Measurements from ENCODE around the gene RAMP3.

RAMP3 gene

DNA sequence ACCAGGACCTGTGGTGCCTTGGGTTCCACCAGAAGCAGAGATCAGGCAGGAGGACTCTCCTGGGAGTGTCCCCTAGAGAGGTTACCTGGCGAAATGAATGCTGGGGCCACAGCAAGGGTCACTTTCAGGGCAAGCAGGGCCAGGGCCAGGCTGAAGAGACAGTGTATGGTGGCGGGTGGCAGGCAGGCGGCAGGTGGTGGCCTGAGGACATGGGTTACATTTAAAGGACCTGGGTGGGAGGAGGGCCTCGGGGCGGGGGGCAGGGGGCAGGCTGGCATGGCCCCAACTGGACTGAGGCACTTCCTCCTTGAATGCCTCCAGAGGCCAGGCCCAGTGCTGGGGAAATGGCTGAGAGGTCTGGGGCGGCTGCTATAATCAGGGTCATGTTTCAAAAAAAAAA is 31.4 kb upstream of the RAMP3 start:
- TF ChIP-seq, protein P1, sequence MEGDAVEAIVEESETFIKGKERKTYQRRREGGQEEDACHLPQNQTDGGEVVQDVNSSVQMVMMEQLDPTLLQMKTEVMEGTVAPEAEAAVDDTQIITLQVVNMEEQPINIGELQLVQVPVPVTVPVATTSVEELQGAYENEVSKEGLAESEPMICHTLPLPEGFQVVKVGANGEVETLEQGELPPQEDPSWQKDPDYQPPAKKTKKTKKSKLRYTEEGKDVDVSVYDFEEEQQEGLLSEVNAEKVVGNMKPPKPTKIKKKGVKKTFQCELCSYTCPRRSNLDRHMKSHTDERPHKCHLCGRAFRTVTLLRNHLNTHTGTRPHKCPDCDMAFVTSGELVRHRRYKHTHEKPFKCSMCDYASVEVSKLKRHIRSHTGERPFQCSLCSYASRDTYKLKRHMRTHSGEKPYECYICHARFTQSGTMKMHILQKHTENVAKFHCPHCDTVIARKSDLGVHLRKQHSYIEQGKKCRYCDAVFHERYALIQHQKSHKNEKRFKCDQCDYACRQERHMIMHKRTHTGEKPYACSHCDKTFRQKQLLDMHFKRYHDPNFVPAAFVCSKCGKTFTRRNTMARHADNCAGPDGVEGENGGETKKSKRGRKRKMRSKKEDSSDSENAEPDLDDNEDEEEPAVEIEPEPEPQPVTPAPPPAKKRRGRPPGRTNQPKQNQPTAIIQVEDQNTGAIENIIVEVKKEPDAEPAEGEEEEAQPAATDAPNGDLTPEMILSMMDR (conservative IDR thresholded peaks at IDR 0.05): no peak
- no peak overlapping the region for H3K27ac ChIP-seq

DNA sequence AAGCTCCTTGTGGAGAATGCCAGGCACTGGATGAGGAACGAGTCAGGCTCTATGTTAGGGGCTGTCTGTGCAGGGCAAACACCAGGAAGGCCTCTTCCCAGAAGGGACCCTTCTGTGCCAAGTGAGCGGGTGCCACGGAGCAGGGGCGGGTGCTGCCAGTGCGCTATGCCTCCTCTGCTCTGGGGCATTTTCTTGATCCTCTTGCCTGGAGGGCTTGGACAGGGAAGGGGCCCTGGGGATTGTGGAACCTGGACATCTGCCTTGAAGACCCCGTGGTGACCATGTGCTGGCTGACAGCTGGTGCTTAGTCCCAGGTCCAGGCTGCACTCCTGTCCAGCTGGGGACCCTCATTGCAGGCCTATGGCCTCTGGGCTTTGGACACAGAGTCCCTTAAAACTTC is 30.7 kb upstream of the RAMP3 start:
- no peak overlapping the region for H3K27ac ChIP-seq
- TF ChIP-seq, protein P1 (conservative IDR thresholded peaks at IDR 0.05): no peak

DNA sequence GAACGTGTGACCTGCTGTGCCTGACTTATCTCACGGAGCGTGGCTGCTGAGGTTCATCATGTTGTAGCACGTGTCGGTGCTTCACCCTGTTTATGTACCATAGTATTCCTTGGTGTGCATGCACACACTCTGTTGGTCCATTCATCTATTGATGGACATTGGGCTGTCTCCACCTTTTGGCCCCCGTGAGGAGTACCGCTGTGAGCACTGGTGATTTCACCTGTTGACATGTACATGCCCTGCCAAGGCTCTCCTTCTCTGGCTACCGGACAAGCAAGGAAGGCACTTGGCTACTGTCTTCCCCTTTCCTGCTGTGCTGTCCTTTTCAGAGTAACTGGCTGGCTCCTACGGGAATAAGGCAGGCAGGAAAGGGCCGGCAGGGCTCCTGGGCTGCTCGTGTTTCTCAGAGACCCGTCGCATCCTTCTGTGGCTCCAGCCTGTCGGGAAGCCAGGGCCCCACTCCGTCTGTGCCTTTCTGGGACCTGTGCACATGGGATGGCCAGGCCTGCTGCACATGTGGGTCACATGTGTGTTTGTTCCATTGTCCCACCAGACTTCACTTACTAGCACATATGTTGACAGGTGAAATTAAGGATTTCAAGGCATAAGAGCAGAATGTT is 28.3 kb upstream of the RAMP3 start:
- no peak overlapping the region for H3K27ac ChIP-seq
- TF ChIP-seq, protein P1 (conservative IDR thresholded peaks at IDR 0.05): no peak

DNA sequence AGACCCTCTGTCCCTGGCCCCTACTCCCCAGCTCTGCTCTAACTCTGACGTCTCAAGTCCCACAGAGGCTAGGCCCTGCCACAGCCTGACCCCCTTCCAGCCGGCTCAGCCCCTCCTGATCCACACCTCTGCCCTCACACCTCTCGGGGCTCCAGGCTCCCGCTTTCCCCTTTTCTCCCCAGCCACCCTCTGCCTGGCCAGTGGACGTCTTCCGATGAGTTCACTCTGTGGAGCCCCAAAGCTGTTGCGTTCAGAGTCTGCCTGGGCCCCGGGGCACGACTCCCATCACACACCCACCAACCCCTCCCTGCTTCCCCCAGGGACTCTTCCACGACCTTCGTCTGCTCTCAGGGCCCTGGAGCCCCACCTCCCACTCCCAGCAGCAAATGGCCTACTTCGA is 27.7 kb upstream of the RAMP3 start:
- no peak overlapping the region for H3K27ac ChIP-seq
- TF ChIP-seq, protein P1 (conservative IDR thresholded peaks at IDR 0.05): no peak

DNA sequence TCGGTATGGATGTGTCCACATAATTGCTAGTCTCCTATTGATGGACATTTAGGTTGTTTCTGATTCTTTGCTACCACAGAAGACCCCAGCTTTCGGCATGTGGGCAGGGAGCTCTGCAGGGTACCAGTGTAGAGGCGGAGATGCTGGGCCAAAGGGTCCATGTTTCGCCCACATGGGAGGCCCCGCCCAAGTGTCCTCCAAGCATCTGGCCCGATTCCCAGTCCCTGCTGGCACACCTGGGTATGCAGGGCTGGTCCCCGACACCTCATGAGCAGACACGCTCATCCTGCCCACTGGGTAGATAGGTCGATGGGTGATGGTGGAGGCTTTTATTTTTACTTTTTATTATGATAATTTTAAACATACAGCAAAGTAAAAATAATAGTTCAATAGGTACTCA is 26.7 kb upstream of the RAMP3 start:
- no peak overlapping the region for H3K27ac ChIP-seq
- TF ChIP-seq, protein P1 (conservative IDR thresholded peaks at IDR 0.05): no peak

DNA sequence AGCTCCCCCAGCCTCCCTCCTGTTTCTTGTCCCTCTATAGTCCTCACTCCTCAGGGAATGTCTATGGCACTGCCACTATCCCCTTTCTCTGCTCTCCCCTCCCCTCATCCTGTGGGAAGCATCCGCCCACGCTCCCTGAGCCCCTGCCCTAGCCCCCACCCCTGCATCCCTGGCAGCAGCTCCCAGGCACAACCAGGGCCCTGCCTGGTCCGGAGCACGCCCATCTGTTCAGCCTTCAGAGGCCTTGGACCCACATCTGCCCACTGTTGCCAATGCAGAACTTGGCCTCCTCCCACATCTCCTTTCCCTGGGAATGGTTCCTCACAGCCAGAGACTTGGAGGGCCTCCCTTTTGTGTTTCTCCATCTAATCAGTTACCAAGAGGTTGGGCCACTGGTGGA is 25.7 kb upstream of the RAMP3 start:
- TF ChIP-seq, protein P1 (conservative IDR thresholded peaks at IDR 0.05): no peak
- no peak overlapping the region for H3K27ac ChIP-seq

DNA sequence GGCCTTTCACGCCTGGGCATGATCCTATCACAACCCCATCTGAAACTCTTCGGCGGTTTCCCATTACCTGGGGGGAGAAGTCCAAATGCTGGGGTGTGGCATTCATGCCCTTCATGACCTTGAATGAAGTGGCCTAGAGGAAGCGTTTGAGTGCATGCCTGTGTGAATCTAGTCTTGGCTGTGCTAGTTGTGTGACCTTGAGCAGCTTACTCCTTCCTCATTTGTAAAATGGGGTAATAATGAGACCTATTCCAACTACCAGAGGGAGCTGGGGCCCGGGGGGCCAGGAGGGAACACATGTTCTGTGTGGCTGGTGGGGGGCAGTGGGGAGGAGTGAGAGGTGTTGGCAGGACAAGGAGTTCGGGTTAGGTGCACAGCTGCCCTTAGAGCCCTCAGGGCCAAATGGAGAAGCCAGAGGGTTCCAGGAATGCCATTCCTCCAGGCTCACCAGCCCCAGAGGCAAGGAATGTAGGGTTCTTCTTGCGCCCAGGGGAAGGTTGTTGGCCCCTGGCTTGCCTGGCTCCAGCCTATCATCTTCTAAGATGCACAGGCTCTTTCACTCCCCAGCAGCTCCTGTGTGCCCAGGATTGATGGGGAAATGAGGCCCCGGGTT is 24.8 kb upstream of the RAMP3 start:
- TF ChIP-seq, protein P1 (conservative IDR thresholded peaks at IDR 0.05): no peak
- H3K27ac ChIP-seq: no peak overlapping the region

All from VCaP (cell line).